AG09319 (cell line): ENCODE data around the gene TDRD9.

Source experiments
- DNase-seq: peaks from one replicate; pipeline ENCODE4 v3.0.0-alpha.2; 2010; ENCODE audit warnings: low read depth; ENCODE audit errors: extremely low read depth
- CTCF ChIP-seq: IDR thresholded peaks from 2 replicates; pipeline ENCODE4 v1.5.1; 2011; ENCODE audit warnings: low read depth, mild to moderate bottlenecking, inconsistent platforms, low read length, moderate library complexity

TDRD9 gene

GRCh38 chr14:103932791-103933490 lies 4.7 kb downstream of the TDRD9 start:
- no peak for TF ChIP-seq CTCF
- no peak for DNase-seq

- no peak for TF ChIP-seq CTCF
- no peak for DNase-seq
Observed at GRCh38 chr14:103935102-103935501, 6.8 kb downstream of the TDRD9 start.

GRCh38 chr14:103941462-103941861 lies 13.2 kb downstream of the TDRD9 start:
- TF ChIP-seq CTCF: no peak
- no peak for DNase-seq

- TF ChIP-seq CTCF: no peak
- no peak for DNase-seq
Observed at GRCh38 chr14:103941973-103942736, 13.9 kb downstream of the TDRD9 start, which contains the start of gene RD3L. RD3L (minus strand) TSS chr14:103942529; CDS start chr14:103941695, 834 bp downstream.

- peak; percentile 27 for DNase-seq
Observed at GRCh38 chr14:103943673-103944072, 15.4 kb downstream of the TDRD9 start.

GRCh38 chr14:103946975-103947374 lies 18.7 kb downstream of the TDRD9 start:
- TF ChIP-seq CTCF: no peak
- DNase-seq: no peak

More at GRCh38 chr14:103943673-103944072, 15.4 kb downstream of the TDRD9 start:
- no peak for TF ChIP-seq CTCF

- DNase-seq: no peak
- no peak for TF ChIP-seq CTCF
Observed at GRCh38 chr14:103948442-103948841, 20.2 kb downstream of the TDRD9 start.
